Activated CD4-positive, alpha-beta T cell treated with anti-CD3 and anti-CD28 coated beads, Interleukin-2, Interleukin-4, amounts not matched to agents 100 ng/mL and 50 ng/mL, durations not matched to agents 16 hours and 8 hours (primary cell): Measurements from ENCODE around the gene FAM9A.
A peak's percentile ranks its signal among the peaks of the same experiment; 100 is the strongest.

ENCODE experiments used
- DNase-seq: peaks from one replicate; pipeline ENCODE4 v3.0.0-alpha.2; 2020; ENCODE audit warnings: low spot score

Gene FAM9A

GRCh38 chrX:8801041-8801599 lies at the start of gene FAM9A:
Gene FAM9A, minus strand, starts transcription at chrX:8801383. Its CDS starts 1,212 bp downstream, at chrX:8800171.
- DNase-seq: no peak

- no peak for DNase-seq
Observed at GRCh38 chrX:8850478-8850877, 49.3 kb upstream of the FAM9A start.

- DNase-seq: no peak
Observed at GRCh38 chrX:8849945-8850344, 48.8 kb upstream of the FAM9A start.

- no peak for DNase-seq
Observed at GRCh38 chrX:8849458-8849857, 48.3 kb upstream of the FAM9A start.

- DNase-seq: no peak
Observed at GRCh38 chrX:8848911-8849310, 47.7 kb upstream of the FAM9A start.

GRCh38 chrX:8848441-8848840 lies 47.3 kb upstream of the FAM9A start:
- no peak for DNase-seq

- DNase-seq: no peak
Observed at GRCh38 chrX:8847360-8847759, 46.2 kb upstream of the FAM9A start.

GRCh38 chrX:8846266-8846665 lies 45.1 kb upstream of the FAM9A start:
- DNase-seq: no peak

- DNase-seq: no peak
Observed at GRCh38 chrX:8845469-8845868, 44.3 kb upstream of the FAM9A start.

GRCh38 chrX:8845060-8845459 lies 43.9 kb upstream of the FAM9A start:
- DNase-seq: no peak

GRCh38 chrX:8844157-8844556 lies 43.0 kb upstream of the FAM9A start:
- no peak for DNase-seq

- DNase-seq: no peak
Observed at GRCh38 chrX:8841911-8842310, 40.7 kb upstream of the FAM9A start.

- DNase-seq: no peak
Observed at GRCh38 chrX:8834392-8834791, 33.2 kb upstream of the FAM9A start.

- no peak for DNase-seq
Observed at GRCh38 chrX:8832582-8833378, 31.6 kb upstream of the FAM9A start.

GRCh38 chrX:8823698-8824097 lies 22.5 kb upstream of the FAM9A start:
- no peak for DNase-seq

- DNase-seq: no peak
Observed at GRCh38 chrX:8822002-8822401, 20.8 kb upstream of the FAM9A start.

- DNase-seq: no peak
Observed at GRCh38 chrX:8820910-8821527, 19.8 kb upstream of the FAM9A start.

- DNase-seq: peak; percentile 61
Observed at GRCh38 chrX:8815460-8816065, 14.4 kb upstream of the FAM9A start.

- no peak for DNase-seq
Observed at GRCh38 chrX:8813036-8813435, 11.9 kb upstream of the FAM9A start.

- DNase-seq: no peak
Observed at GRCh38 chrX:8811611-8812010, 10.4 kb upstream of the FAM9A start.

GRCh38 chrX:8808661-8809060 lies 7.5 kb upstream of the FAM9A start:
- no peak for DNase-seq

- no peak for DNase-seq
Observed at GRCh38 chrX:8805974-8806373, 4.8 kb upstream of the FAM9A start.

GRCh38 chrX:8805046-8805445 lies 3.9 kb upstream of the FAM9A start:
- DNase-seq: no peak
